Memory B cell (primary cell): ENCODE measurements around the gene NEURL4.

Experiments used
- ATAC-seq: fragments of 150-1000 bp; cut with Tn5 transposase; 2 replicates; pipeline ENCODE4 v1.10.0; 2021; ENCODE audit warnings: low read depth, mild to moderate bottlenecking, moderate library complexity
- DNase-seq, 2 donors: peaks; one replicate each; pipeline ENCODE4 v3.0.0; 2022; ENCODE audit warnings: low spot score in 2 of 2
- H3K27ac Mint-ChIP-seq: one replicate; pipeline ENCODE4 v1.8.0; 2022; ENCODE audit warnings: mild to moderate bottlenecking, moderate library complexity, mixed read lengths
- H3K27me3 Mint-ChIP-seq: one replicate; pipeline ENCODE4 v1.8.0; 2022; ENCODE audit warnings: mixed read lengths
- H3K36me3 Mint-ChIP-seq: one replicate; pipeline ENCODE4 v1.8.0; 2022; ENCODE audit warnings: mild to moderate bottlenecking, mixed read lengths
- H3K4me1 Mint-ChIP-seq: one replicate; pipeline ENCODE4 v1.8.0; 2022; ENCODE audit warnings: mixed read lengths
- H3K4me3 Mint-ChIP-seq: one replicate; pipeline ENCODE4 v1.8.0; 2022; ENCODE audit warnings: mild to moderate bottlenecking, moderate library complexity, mixed read lengths
- H3K9me3 Mint-ChIP-seq: one replicate; pipeline ENCODE4 v1.8.0; 2022; ENCODE audit warnings: mixed read lengths

NEURL4 gene

DNA sequence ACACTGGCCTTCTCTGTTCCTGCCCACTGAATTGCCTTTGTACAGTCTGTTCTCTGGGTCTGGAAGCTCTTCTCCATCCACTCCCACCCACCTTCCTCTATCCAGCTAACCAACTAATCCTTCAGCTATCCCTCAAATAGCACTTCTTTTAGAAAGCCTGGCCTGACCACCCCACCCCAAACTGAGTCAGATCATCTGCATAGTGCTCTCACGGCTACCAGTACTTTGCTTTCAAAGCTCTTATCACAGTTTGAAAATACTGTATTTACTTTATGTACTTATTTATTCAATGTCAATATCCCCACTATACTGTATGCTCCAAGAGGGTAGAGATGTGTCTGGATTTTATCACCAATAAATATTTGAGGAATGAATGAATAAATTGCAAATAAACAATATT is 62.4 kb downstream of the NEURL4 start:
- peaks cover 12% of the 10 kb centered on the region for H3K4me1 Mint-ChIP-seq
- H3K27me3 Mint-ChIP-seq: peaks cover 17% of the 10 kb centered on the region
- H3K27ac Mint-ChIP-seq: no peak overlapping the region
- peaks cover 2% of the 10 kb centered on the region for H3K36me3 Mint-ChIP-seq
- ATAC-seq: no peak
- H3K4me3 Mint-ChIP-seq: no peak overlapping the region
- no peaks in the 10 kb centered on the region for H3K9me3 Mint-ChIP-seq
- DNase-seq: no peak
